ENCODE data around the gene NT5DC1.

- TF ChIP-seq EP300 (IDR thresholded peaks at IDR 0.05) (peak in 1 of 2 donors; percentile 70), CTCF (IDR thresholded peaks at IDR 0.05) (peak in 3 of 5 experiments; percentile 24 to 56 (median 25))
These were observed at the start of gene NT5DC1 for GRCh38 chr6:116100419-116101301.

Data from tibial nerve (tissue), 4 donors.